Neural cell (in vitro differentiated cells): ENCODE data around the gene IL23A.

Source experiments
- EP300 ChIP-seq: fragments of 450-650 bp; conservative IDR thresholded peaks from 2 replicates; pipeline ENCODE4 v1.6.1; 2014; ENCODE audit warnings: antibody characterized with exemption, mild to moderate bottlenecking, moderate library complexity; ENCODE audit not compliant: poor library complexity, severe bottlenecking
- EZH2 ChIP-seq: fragments of 200-600, 300-800 bp; shearing (Covaris generic), sonication (generic); IDR thresholded peaks from 2 replicates; pipeline ENCODE4 v1.6.1; 2014; ENCODE audit warnings: antibody characterized with exemption, low read length, borderline replicate concordance, mild to moderate bottlenecking; ENCODE audit not compliant: insufficient read depth, poor library complexity, severe bottlenecking
- MXI1 ChIP-seq: fragments of 450-650 bp; conservative IDR thresholded peaks from 2 replicates; pipeline ENCODE4 v1.6.1; 2014; ENCODE audit warnings: antibody characterized with exemption, mild to moderate bottlenecking; ENCODE audit not compliant: poor library complexity, severe bottlenecking
- POLR2AphosphoS5 ChIP-seq: IDR thresholded peaks from 2 replicates; pipeline ENCODE4 v1.6.1; 2012
- RAD21 ChIP-seq: fragments of 450-650 bp; conservative IDR thresholded peaks from 2 replicates; pipeline ENCODE4 v1.6.1; 2014; ENCODE audit warnings: antibody characterized with exemption, mild to moderate bottlenecking, moderate library complexity
- TAF1 ChIP-seq: IDR thresholded peaks from 2 replicates; pipeline ENCODE4 v1.6.1; 2012; ENCODE audit warnings: low read depth
- TF ChIP-seq, protein P1 (sequence below): fragments of 450-650 bp; IDR thresholded peaks from 2 replicates; pipeline ENCODE4 v1.5.1; 2014; ENCODE audit warnings: antibody characterized with exemption, mild to moderate bottlenecking, moderate library complexity; ENCODE audit not compliant: poor library complexity, severe bottlenecking

GRCh38 chr12:56298828-56299227 is 39.9 kb upstream of the IL23A start:
- TF ChIP-seq, protein P1, sequence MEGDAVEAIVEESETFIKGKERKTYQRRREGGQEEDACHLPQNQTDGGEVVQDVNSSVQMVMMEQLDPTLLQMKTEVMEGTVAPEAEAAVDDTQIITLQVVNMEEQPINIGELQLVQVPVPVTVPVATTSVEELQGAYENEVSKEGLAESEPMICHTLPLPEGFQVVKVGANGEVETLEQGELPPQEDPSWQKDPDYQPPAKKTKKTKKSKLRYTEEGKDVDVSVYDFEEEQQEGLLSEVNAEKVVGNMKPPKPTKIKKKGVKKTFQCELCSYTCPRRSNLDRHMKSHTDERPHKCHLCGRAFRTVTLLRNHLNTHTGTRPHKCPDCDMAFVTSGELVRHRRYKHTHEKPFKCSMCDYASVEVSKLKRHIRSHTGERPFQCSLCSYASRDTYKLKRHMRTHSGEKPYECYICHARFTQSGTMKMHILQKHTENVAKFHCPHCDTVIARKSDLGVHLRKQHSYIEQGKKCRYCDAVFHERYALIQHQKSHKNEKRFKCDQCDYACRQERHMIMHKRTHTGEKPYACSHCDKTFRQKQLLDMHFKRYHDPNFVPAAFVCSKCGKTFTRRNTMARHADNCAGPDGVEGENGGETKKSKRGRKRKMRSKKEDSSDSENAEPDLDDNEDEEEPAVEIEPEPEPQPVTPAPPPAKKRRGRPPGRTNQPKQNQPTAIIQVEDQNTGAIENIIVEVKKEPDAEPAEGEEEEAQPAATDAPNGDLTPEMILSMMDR = no peak
- TF ChIP-seq POLR2AphosphoS5 (no peak), RAD21 (no peak), TAF1 (no peak), EZH2 (no peak), EP300 (no peak), MXI1 (no peak)
